GM12878 (cell line): ENCODE measurements around the gene ITGA6. TPM values are rescaled to one million over a fixed set of nuclear protein-coding genes. Genes with fewer than 3 reads are reported as not detected.

Experiments used
- ATAC-seq: fragments of 200-7000 bp; cut with Tn5 transposase; 3 replicates; pipeline ENCODE4 v1.9.1; 2020; ENCODE audit warnings: mild to moderate bottlenecking, moderate library complexity
- BruUV-seq: library from RNA; stranded (reverse); fragments of 400-500 nt; replicated peaks from 2 replicates; lab custom pipeline; 2021; lab: Mats Ljungman, UMichigan
- CTCF ChIA-PET: fragments of 300-600 bp; sonication (Branson Sonifier 250); formaldehyde crosslinking; extraction: SDS; loops from one replicate; lab custom pipeline; 2021; ENCODE audit warnings: inconsistent platforms; lab: Yijun Ruan, JAX
- POLR2A ChIA-PET: fragments of 350-600 bp; formaldehyde crosslinking; extraction: SDS; loops from one replicate; lab custom pipeline; 2021; ENCODE audit warnings: inconsistent platforms; lab: Charles Lee
- RAD21 ChIA-PET: fragments of 300-600 bp; sonication (Branson Sonifier 250); formaldehyde crosslinking; loops from one replicate; lab custom pipeline; 2023; ENCODE audit warnings: antibody characterized with exemption; ENCODE audit not compliant: unreplicated experiment; lab: Charles Lee
- SMC1A ChIA-PET: fragments of 300-600 bp; sonication (Branson Sonifier 250); formaldehyde crosslinking; loops from one replicate; lab custom pipeline; 2023; ENCODE audit not compliant: unreplicated experiment, uncharacterized antibody; lab: Charles Lee
- DNase-seq: peaks from one replicate; pipeline ENCODE4 v3.0.0-alpha.2; 2011; ENCODE audit warnings: low read depth, low spot score
- FAIRE-seq: peaks from 3 replicates; lab custom pipeline; 2011; peaks lifted over from hg19 to GRCh38; lab: Jason Lieb, UNC
- H2AFZ ChIP-seq: 2 replicates; pipeline ENCODE4 v1.6.0; 2011; ENCODE audit warnings: low read depth, low read length, control low read depth; ENCODE audit not compliant: control insufficient read depth
- H3K27ac ChIP-seq: 2 replicates; pipeline ENCODE4 v1.5.1; 2011; ENCODE audit warnings: control low read depth; ENCODE audit not compliant: control insufficient read depth, insufficient read depth
- H3K27me3 ChIP-seq, 2 experiments: replicated peaks in 1 of 2; 2 replicates each; pipeline versions ENCODE4 v1.6.0 to v1.6.1; 2011; ENCODE audit warnings: low read length in 1 of 2; ENCODE audit not compliant: control insufficient read depth in 2 of 2, insufficient read depth in 2 of 2
- H3K36me3 ChIP-seq, 2 experiments: 2 replicates each; pipeline ENCODE4 v1.5.1; 2011; ENCODE audit warnings: low read length in 1 of 2; ENCODE audit not compliant: control insufficient read depth in 2 of 2, insufficient read depth in 2 of 2
- H3K4me1 ChIP-seq: 2 replicates; pipeline ENCODE4 v1.6.1; 2011; ENCODE audit warnings: mild to moderate bottlenecking, low read length, moderate library complexity, mixed read lengths; ENCODE audit not compliant: control insufficient read depth, insufficient read depth
- H3K4me2 ChIP-seq: 2 replicates; pipeline ENCODE4 v1.6.0; 2011; ENCODE audit warnings: control low read depth; ENCODE audit not compliant: control insufficient read depth, insufficient read depth
- H3K4me3 ChIP-seq: fragments of 200-600 bp; sonication (generic); 2 replicates; pipeline ENCODE4 v1.5.1; 2016
- H3K79me2 ChIP-seq: 2 replicates; pipeline ENCODE4 v1.6.0; 2011; ENCODE audit warnings: low read length; ENCODE audit not compliant: control insufficient read depth, insufficient read depth
- H3K9ac ChIP-seq: 2 replicates; pipeline ENCODE4 v1.8.0; 2011; ENCODE audit warnings: low read length, control low read depth, mixed read lengths; ENCODE audit not compliant: control insufficient read depth, insufficient read depth
- H3K9me3 ChIP-seq: replicated peaks from 3 replicates; pipeline ENCODE4 v1.5.1; 2011; ENCODE audit warnings: mild to moderate bottlenecking, low read length; ENCODE audit not compliant: control insufficient read depth, insufficient read depth
- H4K20me1 ChIP-seq: 2 replicates; pipeline ENCODE4 v1.6.0; 2011; ENCODE audit not compliant: control insufficient read depth, insufficient read depth
- SMAD1 ChIP-seq: fragments of 450-650 bp; IDR thresholded peaks from 2 replicates; pipeline ENCODE4 v1.6.1; 2018; ENCODE audit warnings: mild to moderate bottlenecking, low read depth; ENCODE audit not compliant: partially characterized antibody
- WGBS: methylation state at CpG from one replicate; pipeline ENCODE4 v1.1.6; 2016; ENCODE audit warnings: low lambda C conversion rate; ENCODE audit not compliant: insufficient replicate concordance, insufficient coverage; ENCODE audit errors: missing lambda C conversion rate; 5-methylcytosine and 5-hydroxymethylcytosine counted together
- in situ Hi-C: fragments of 300-500 bp; cut with MboI; formaldehyde crosslinking; loops from 9 replicates; pipeline ENCODE4 v1.14.3; 2018; ENCODE audit warnings: mixed read lengths
- intact Hi-C: fragments of 100-400 bp; cut with micrococcal nuclease; formaldehyde crosslinking; loops from one replicate; pipeline ENCODE4 v1.14.2; 2022; ENCODE audit not compliant: unreplicated experiment
- polyA plus RNA-seq, 11 experiments: library from polyadenylated mRNA; depleted of rRNA in 4 of 11; unstranded in 6 of 11; stranded (reverse) in 5 of 11; fragments of >200 nt; fragmentation: Nextera tagmentation in 4 of 11; fragmentation: Illumina TruSeq in 1 of 11; extraction: Ambion mirVana in 4 of 11; extraction: Trizol in 1 of 11; gene quantifications; 1 replicate in 1 of 11; 2 replicates in 10 of 11; pipeline versions ENCODE4 v1.2.1 to v1.2.3, GENCODE V29; 2011 to 2016; ENCODE audit warnings: inconsistent platforms in 2 of 11, missing spikeins in 2 of 11, low read depth in 1 of 11
- total RNA-seq, 4 experiments: library from RNA; depleted of rRNA in 3 of 4; stranded (reverse); fragments of >200 nt in 3 of 4; fragmentation: Illumina TruSeq in 1 of 4; extraction: Trizol in 1 of 4; gene quantifications; 2 replicates each; pipeline versions ENCODE4 v1.2.1 to v1.2.3, GENCODE V29; 2013 to 2021
- TF ChIP-seq, protein P1 (sequence below), 3 experiments: IDR thresholded peaks in 2 of 3; conservative IDR thresholded peaks in 1 of 3; 2 replicates each; pipeline ENCODE4 v1.5.1; 2011; ENCODE audit warnings: low read depth in 3 of 3, low read length in 3 of 3, mild to moderate bottlenecking in 3 of 3, control low read depth in 2 of 3, moderate library complexity in 2 of 3, inconsistent platforms in 1 of 3, mixed read lengths in 1 of 3; ENCODE audit not compliant: control insufficient read depth in 2 of 3, insufficient read depth in 1 of 3; ENCODE audit errors: extremely low read depth in 1 of 3
- TF ChIP-seq, protein P2 (sequence below): fragments of 450-650 bp; IDR thresholded peaks from 2 replicates; pipeline ENCODE4 v1.6.1; 2017; ENCODE audit warnings: antibody characterized with exemption, mild to moderate bottlenecking, moderate library complexity

ITGA6 gene
- total and polyA plus RNA-seq, 10 of the 15 experiments (the other 5 are each of a cell fraction or from before 2014, with no cell fraction given), result 0.01 to 0.36 (median 0.14) TPM; not detected in 2

DNA sequence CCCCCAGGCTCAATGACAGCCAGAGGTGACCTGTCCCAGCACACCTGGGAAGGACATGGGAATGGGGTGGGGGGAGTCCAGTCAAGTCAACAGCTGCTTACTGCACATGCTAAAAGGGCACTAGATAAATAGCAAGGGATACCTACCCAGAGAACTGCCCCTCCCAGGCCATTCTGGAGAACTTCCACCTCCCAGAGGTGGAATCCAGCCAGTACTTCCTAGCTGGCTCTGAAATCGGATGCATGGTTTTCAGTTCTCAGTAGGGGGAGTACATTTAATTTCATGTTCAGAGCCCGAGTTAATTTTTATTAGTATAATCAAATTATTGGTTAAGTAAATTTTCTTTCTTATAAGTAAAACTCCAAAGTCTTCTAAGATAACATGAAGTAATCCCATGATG lies 28.9 kb upstream of the ITGA6 start (continued):
- TF ChIP-seq, protein P1, sequence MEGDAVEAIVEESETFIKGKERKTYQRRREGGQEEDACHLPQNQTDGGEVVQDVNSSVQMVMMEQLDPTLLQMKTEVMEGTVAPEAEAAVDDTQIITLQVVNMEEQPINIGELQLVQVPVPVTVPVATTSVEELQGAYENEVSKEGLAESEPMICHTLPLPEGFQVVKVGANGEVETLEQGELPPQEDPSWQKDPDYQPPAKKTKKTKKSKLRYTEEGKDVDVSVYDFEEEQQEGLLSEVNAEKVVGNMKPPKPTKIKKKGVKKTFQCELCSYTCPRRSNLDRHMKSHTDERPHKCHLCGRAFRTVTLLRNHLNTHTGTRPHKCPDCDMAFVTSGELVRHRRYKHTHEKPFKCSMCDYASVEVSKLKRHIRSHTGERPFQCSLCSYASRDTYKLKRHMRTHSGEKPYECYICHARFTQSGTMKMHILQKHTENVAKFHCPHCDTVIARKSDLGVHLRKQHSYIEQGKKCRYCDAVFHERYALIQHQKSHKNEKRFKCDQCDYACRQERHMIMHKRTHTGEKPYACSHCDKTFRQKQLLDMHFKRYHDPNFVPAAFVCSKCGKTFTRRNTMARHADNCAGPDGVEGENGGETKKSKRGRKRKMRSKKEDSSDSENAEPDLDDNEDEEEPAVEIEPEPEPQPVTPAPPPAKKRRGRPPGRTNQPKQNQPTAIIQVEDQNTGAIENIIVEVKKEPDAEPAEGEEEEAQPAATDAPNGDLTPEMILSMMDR (IDR thresholded peaks at IDR 0.05 in 2 of 3, conservative IDR thresholded peaks at IDR 0.05 in 1 of 3; ENCODE audit: control insufficient read depth in 2 of 3, extremely low read depth in 1 of 3, insufficient read depth in 1 of 3, low read depth in 3 of 3, low read length in 3 of 3), result no peak
- TF ChIP-seq, all 136 proteins: peak for 0

DNA sequence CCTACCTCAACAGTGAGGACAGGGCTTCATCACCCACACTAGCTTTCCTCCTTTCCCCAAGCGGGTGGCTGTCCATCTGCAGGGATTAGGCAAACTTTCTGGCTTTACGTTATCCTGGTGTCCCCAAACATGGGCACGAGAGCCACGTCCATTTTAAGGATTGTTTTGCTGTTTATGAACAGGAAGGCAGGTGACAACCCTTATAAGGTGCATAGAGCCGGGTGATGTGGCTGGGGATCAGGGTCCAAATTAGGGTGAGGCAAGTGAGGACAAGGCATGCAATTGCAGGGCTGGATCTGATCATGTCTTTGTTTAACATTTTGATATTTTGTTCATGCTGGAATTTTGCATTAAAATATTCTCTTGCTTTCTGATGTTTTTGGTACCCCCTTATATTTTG lies 27.6 kb upstream of the ITGA6 start:
- Histone ChIP-seq H3K4me2 (no peak overlapping the region), H3K27me3 (no peaks in the 10 kb centered on the region; a peak in 1 of 4 replicates), H3K27ac (no peak overlapping the region), H3K9ac (no peak overlapping the region), H3K4me3 (no peak overlapping the region), H3K9me3 (no peaks in the 10 kb centered on the region), H3K36me3 (no peaks in the 10 kb centered on the region), H3K4me1 (no peaks in the 10 kb centered on the region), H2AFZ (no peak overlapping the region), H4K20me1 (no peaks in the 10 kb centered on the region), H3K79me2 (no peaks in the 10 kb centered on the region)
- intact Hi-C loops, result no loop called here
- 23% methylated on average over 5 of the region's 5 CpGs for WGBS
- SMC1A ChIA-PET, result no interaction called here
- no peak for ATAC-seq
- no TSS peak for BruUV-seq
- CTCF ChIA-PET, result no interaction called here
- RAD21 ChIA-PET, result no interaction called here
- POLR2A ChIA-PET, result no interaction called here
- DNase-seq, result no peak
- TF ChIP-seq SMAD1, result no peak
- TF ChIP-seq, protein P2, sequence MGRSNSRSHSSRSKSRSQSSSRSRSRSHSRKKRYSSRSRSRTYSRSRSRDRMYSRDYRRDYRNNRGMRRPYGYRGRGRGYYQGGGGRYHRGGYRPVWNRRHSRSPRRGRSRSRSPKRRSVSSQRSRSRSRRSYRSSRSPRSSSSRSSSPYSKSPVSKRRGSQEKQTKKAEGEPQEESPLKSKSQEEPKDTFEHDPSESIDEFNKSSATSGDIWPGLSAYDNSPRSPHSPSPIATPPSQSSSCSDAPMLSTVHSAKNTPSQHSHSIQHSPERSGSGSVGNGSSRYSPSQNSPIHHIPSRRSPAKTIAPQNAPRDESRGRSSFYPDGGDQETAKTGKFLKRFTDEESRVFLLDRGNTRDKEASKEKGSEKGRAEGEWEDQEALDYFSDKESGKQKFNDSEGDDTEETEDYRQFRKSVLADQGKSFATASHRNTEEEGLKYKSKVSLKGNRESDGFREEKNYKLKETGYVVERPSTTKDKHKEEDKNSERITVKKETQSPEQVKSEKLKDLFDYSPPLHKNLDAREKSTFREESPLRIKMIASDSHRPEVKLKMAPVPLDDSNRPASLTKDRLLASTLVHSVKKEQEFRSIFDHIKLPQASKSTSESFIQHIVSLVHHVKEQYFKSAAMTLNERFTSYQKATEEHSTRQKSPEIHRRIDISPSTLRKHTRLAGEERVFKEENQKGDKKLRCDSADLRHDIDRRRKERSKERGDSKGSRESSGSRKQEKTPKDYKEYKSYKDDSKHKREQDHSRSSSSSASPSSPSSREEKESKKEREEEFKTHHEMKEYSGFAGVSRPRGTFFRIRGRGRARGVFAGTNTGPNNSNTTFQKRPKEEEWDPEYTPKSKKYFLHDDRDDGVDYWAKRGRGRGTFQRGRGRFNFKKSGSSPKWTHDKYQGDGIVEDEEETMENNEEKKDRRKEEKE, result no peak
- FAIRE-seq, result no peak
- in situ Hi-C loops, result no loop called here
